GM19438 (cell line): Measurements from ENCODE around the gene PTPN1.
A peak's percentile ranks its signal among the peaks of the same experiment; 100 is the strongest.

Source experiments
- ATAC-seq: cut with Tn5 transposase; IDR thresholded peaks from one replicate; pipeline ENCODE4 v1.9.1; 2021; ENCODE audit warnings: low read depth; ENCODE audit not compliant: unreplicated experiment

Gene PTPN1

GRCh38 chr20:50569864-50570836 is 60.0 kb downstream of the PTPN1 start:
- ATAC-seq: peak; percentile 69

- ATAC-seq: no peak
These were observed 61.3 kb downstream of the PTPN1 start for GRCh38 chr20:50571466-50571865.

- no peak for ATAC-seq
These were observed 63.0 kb downstream of the PTPN1 start for GRCh38 chr20:50572938-50573777.

GRCh38 chr20:50574108-50574507 is 63.9 kb downstream of the PTPN1 start:
- no peak for ATAC-seq

- no peak for ATAC-seq
These were observed 64.4 kb downstream of the PTPN1 start for GRCh38 chr20:50574586-50574985.

DNA sequence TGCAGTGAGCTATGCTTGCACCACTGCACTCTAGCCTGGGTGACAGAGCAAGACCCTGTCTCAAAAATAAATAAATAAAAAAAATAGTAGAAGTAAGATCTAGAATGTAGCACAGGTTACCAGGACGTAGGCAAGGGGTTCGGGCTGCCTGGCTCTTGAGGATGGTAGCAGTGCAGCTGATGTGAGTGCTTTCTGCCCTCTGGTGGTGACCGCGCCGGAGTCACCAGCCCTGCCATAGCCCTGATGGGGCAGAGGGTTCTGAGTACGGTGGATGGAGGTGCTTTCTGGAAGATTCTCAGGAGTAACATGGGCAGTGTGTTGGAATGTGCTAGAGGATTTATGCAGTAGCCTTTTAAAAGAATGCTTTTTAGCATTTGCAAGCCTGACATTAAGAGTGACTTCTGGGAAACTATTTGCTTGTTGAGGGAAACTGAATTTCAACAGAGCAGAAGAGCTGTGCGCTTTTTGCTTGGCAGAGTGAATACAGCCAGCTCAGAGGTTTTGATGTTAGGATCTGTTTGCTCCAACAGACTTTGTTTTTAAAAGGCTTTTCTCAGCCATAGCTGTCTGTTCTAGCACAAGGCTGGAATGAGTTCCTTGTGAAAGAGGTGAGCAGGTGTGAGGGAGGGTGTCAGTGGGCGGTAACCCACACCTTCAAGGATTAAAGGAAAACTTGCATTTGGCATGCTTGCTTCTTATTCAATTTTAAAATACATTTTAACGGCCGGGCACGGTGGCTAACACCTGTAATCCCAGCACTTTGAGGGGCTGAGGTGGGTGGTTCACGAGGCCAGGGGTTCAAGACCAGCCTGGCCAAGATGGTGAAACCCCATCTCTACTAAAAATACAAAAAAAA is 65.9 kb downstream of the PTPN1 start:
- ATAC-seq: no peak

GRCh38 chr20:50577175-50578018 is 67.2 kb downstream of the PTPN1 start:
- ATAC-seq: no peak

- ATAC-seq: no peak
These were observed 68.0 kb downstream of the PTPN1 start for GRCh38 chr20:50578061-50578777.

DNA sequence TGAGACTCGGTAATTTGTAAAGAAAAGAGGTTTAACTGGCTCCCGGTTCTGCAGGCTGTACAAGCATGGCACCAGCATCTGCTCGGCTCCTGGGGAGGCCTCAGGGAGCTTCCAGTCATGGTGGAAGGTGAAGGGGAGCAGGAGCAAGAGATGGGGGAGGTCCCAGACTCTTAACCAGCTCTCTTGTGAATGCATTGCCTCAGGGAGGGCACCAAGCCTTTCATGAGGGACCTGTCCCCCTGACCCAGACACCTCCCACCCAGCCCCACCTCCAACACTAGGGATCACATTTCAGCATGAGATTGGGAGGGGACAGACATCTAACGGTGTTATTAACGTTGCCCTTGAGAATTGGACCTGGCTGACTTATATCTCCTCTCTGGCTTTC is 68.6 kb downstream of the PTPN1 start:
- ATAC-seq: no peak

- ATAC-seq: no peak
These were observed 69.3 kb downstream of the PTPN1 start for GRCh38 chr20:50579511-50579910.

GRCh38 chr20:50580016-50580747 is 70.0 kb downstream of the PTPN1 start:
- no peak for ATAC-seq

GRCh38 chr20:50580842-50581544 is 70.8 kb downstream of the PTPN1 start:
- ATAC-seq: no peak

GRCh38 chr20:50582092-50582491 is 71.9 kb downstream of the PTPN1 start:
- no peak for ATAC-seq

GRCh38 chr20:50582591-50583234 is 72.5 kb downstream of the PTPN1 start:
- ATAC-seq: no peak

DNA sequence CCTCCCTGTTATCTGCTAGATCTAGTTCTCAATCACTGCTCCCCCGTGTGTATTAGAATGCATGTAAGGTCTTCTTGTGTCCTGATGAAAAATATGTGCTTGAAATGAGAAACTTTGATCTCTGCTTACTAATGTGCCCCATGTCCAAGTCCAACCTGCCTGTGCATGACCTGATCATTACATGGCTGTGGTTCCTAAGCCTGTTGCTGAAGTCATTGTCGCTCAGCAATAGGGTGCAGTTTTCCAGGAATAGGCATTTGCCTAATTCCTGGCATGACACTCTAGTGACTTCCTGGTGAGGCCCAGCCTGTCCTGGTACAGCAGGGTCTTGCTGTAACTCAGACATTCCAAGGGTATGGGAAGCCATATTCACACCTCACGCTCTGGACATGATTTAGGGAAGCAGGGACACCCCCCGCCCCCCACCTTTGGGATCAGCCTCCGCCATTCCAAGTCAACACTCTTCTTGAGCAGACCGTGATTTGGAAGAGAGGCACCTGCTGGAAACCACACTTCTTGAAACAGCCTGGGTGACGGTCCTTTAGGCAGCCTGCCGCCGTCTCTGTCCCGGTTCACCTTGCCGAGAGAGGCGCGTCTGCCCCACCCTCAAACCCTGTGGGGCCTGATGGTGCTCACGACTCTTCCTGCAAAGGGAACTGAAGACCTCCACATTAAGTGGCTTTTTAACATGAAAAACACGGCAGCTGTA is 73.4 kb downstream of the PTPN1 start:
- no peak for ATAC-seq

- ATAC-seq: no peak
These were observed 74.5 kb downstream of the PTPN1 start for GRCh38 chr20:50584687-50585086.

DNA sequence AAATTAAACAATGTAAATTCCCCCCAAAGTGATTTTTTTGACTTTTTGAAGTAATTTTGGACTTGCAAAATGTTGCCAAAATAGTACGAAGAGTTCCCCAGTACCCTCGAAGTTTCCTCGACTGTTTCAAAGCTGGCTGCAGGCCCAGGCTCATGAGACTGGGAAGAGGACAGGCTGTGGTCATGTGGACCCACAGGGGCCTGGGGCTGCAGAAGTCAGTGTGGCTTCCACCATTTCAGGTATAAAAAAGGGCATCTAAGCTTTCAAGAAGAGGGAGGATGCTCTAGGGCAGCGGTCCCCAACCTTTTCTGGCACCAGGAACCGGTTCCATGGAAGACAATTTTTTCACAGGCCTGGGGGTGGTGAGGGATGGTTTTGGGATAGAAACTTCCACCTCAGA is 75.0 kb downstream of the PTPN1 start:
- ATAC-seq: no peak
